HEK293 (cell line): Measurements from ENCODE around the gene ZNF223.
A peak's percentile ranks its signal among the peaks of the same experiment; 100 is the strongest.

Experiments
- EGR2 ChIP-seq: fragments of 450-650 bp; formaldehyde crosslinking; IDR thresholded peaks from 2 replicates; pipeline ENCODE4 v1.5.1; 2016; ENCODE audit warnings: low read depth, missing biosample characterization, missing genetic modification characterization
- HOXD13 ChIP-seq: sonication (generic); formaldehyde crosslinking; IDR thresholded peaks from 2 replicates; pipeline ENCODE4 v1.8.0; 2022; ENCODE audit warnings: missing genetic modification reagents, borderline replicate concordance
- KLF10 ChIP-seq: fragments of 450-650 bp; IDR thresholded peaks from 2 replicates; pipeline ENCODE4 v1.5.1; 2018; ENCODE audit warnings: missing biosample characterization, mild to moderate bottlenecking, missing genetic modification characterization
- KLF8 ChIP-seq: fragments of 450-650 bp; formaldehyde crosslinking; IDR thresholded peaks from 2 replicates; pipeline ENCODE4 v1.5.1; 2016; ENCODE audit warnings: missing biosample characterization, missing genetic modification characterization
- OVOL3 ChIP-seq: fragments of 450-650 bp; formaldehyde crosslinking; IDR thresholded peaks from 2 replicates; pipeline ENCODE4 v1.5.1; 2016; ENCODE audit warnings: missing biosample characterization, missing genetic modification characterization
- RBAK ChIP-seq: fragments of 450-650 bp; formaldehyde crosslinking; IDR thresholded peaks from 2 replicates; pipeline ENCODE4 v1.5.1; 2016; ENCODE audit warnings: missing biosample characterization, missing genetic modification characterization
- SETDB1 ChIP-seq: IDR thresholded peaks from one replicate; pipeline ENCODE4 v1.6.1; 2017; ENCODE audit warnings: mild to moderate bottlenecking, low read length, moderate library complexity, mixed read lengths; ENCODE audit not compliant: insufficient read length
- WT1 ChIP-seq: fragments of 450-650 bp; formaldehyde crosslinking; IDR thresholded peaks from 2 replicates; pipeline ENCODE4 v1.5.1; 2016; ENCODE audit warnings: missing biosample characterization, missing genetic modification characterization
- ZNF133 ChIP-seq: fragments of 450-650 bp; formaldehyde crosslinking; IDR thresholded peaks from 2 replicates; pipeline ENCODE4 v1.5.1; 2016; ENCODE audit warnings: missing biosample characterization, missing genetic modification characterization
- ZNF24 ChIP-seq: fragments of 450-650 bp; formaldehyde crosslinking; IDR thresholded peaks from 2 replicates; pipeline ENCODE4 v1.5.1; 2016; ENCODE audit warnings: missing biosample characterization, missing genetic modification characterization
- ZNF311 ChIP-seq: fragments of 450-650 bp; formaldehyde crosslinking; IDR thresholded peaks from 2 replicates; pipeline ENCODE4 v1.5.1; 2017; ENCODE audit warnings: missing biosample characterization, missing genetic modification characterization, borderline replicate concordance
- ZNF391 ChIP-seq: fragments of 450-650 bp; formaldehyde crosslinking; IDR thresholded peaks from 2 replicates; pipeline ENCODE4 v1.5.1; 2016; ENCODE audit warnings: low read depth, missing biosample characterization, missing genetic modification characterization, borderline replicate concordance
- ZNF433 ChIP-seq: fragments of 450-650 bp; formaldehyde crosslinking; IDR thresholded peaks from 2 replicates; pipeline ENCODE4 v1.5.1; 2016; ENCODE audit warnings: missing biosample characterization, missing genetic modification characterization, low read depth
- ZNF549 ChIP-seq: fragments of 450-650 bp; IDR thresholded peaks from 2 replicates; pipeline ENCODE4 v1.5.1; 2018; ENCODE audit warnings: missing biosample characterization, missing genetic modification characterization, mild to moderate bottlenecking, inconsistent platforms, moderate library complexity
- ZNF558 ChIP-seq: fragments of 450-650 bp; formaldehyde crosslinking; IDR thresholded peaks from 2 replicates; pipeline ENCODE4 v1.5.1; 2016; ENCODE audit warnings: missing biosample characterization, missing genetic modification characterization
- ZNF600 ChIP-seq: fragments of 450-650 bp; formaldehyde crosslinking; IDR thresholded peaks from 2 replicates; pipeline ENCODE4 v1.5.1; 2016; ENCODE audit warnings: missing biosample characterization, missing genetic modification characterization
- ZNF701 ChIP-seq: fragments of 450-650 bp; formaldehyde crosslinking; IDR thresholded peaks from 2 replicates; pipeline ENCODE4 v1.5.1; 2016; ENCODE audit warnings: missing biosample characterization, missing genetic modification characterization
- ZNF785 ChIP-seq: fragments of 450-650 bp; formaldehyde crosslinking; IDR thresholded peaks from 2 replicates; pipeline ENCODE4 v1.5.1; 2016; ENCODE audit warnings: missing biosample characterization, missing genetic modification characterization
- ZNF791 ChIP-seq: fragments of 450-650 bp; formaldehyde crosslinking; IDR thresholded peaks from 2 replicates; pipeline ENCODE4 v1.5.1; 2016; ENCODE audit warnings: missing biosample characterization, missing genetic modification characterization
- ZNF843 ChIP-seq: fragments of 450-650 bp; formaldehyde crosslinking; IDR thresholded peaks from 2 replicates; pipeline ENCODE4 v1.5.1; 2016; ENCODE audit warnings: missing biosample characterization, missing genetic modification characterization
- ZSCAN23 ChIP-seq: fragments of 450-650 bp; formaldehyde crosslinking; IDR thresholded peaks from 2 replicates; pipeline ENCODE4 v1.5.1; 2016; ENCODE audit warnings: missing biosample characterization, missing genetic modification characterization
- TF ChIP-seq, protein P1 (sequence below): fragments of 450-650 bp; formaldehyde crosslinking; IDR thresholded peaks from 2 replicates; pipeline ENCODE4 v1.5.1; 2016; ENCODE audit warnings: missing biosample characterization, missing genetic modification characterization
- TF ChIP-seq, protein P2 (sequence below): fragments of 450-650 bp; formaldehyde crosslinking; optimal IDR thresholded peaks from 2 replicates; pipeline ENCODE3; 2016; ENCODE audit warnings: missing biosample characterization, mild to moderate bottlenecking, missing genetic modification characterization
- TF ChIP-seq, protein P3 (sequence below): fragments of 450-650 bp; formaldehyde crosslinking; IDR thresholded peaks from 2 replicates; pipeline ENCODE4 v1.5.1; 2016; ENCODE audit warnings: missing biosample characterization, missing genetic modification characterization
- TF ChIP-seq, protein P4 (sequence below): fragments of 450-650 bp; formaldehyde crosslinking; IDR thresholded peaks from 2 replicates; pipeline ENCODE4 v1.5.1; 2017; ENCODE audit warnings: missing biosample characterization, missing genetic modification characterization
- TF ChIP-seq, protein P5 (sequence below): fragments of 450-650 bp; IDR thresholded peaks from 2 replicates; pipeline ENCODE4 v1.5.1; 2018; ENCODE audit warnings: missing biosample characterization, mild to moderate bottlenecking, missing genetic modification characterization
- TF ChIP-seq, protein P6 (sequence below): IDR thresholded peaks from 2 replicates; pipeline ENCODE4 v1.6.1; 2011; ENCODE audit warnings: mild to moderate bottlenecking, low read depth, low read length, borderline replicate concordance

The ZNF223 gene

DNA sequence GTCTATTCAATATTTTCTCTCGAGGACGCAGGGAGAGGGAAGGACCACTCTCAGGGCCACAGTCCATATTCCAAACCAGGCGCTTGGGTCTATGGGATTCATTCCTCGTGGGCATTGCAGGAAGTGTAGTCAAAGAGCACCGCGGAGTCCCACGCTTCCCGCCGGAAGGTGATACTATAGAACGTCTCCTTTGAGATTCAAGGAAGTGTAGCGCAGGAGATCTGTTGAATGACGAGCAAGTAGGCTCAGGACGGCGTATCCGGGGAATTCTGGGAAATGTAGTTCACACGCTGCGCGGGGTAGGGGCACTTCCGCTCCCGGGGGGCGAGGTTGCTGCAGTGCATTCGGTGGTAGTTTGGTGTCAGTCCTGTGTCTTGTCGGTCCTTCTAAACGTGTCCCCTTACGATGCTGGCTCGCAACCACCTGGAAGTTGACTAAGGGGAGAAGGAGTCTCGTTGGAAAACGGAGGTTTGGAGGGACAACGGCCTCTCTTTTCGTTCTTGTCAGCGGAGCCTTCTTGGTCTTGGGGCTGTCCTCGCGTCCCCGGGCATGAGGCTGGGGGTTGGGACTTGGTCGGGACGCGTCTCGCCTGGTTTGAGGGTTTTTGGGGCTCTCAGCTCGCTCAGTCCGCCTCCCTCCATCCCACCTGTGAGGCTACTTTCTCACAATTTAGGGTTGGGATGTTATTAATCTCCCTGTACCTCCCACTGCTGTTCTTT lies 20.1 kb downstream of the ZNF223 start, which contains the start of gene ZNF284 (continued):
- TF ChIP-seq OVOL3 (tag by site-specific recombination): peak; percentile 25; the same call in 1 of the 2 replicates
- TF ChIP-seq ZNF600 (tag by site-specific recombination): peak; percentile 95
- TF ChIP-seq ZNF785 (tag by site-specific recombination): peak; percentile 5
- no peak for TF ChIP-seq ZNF549 (tag by site-specific recombination)
- peak; percentile 24; the same call in 1 of the 2 replicates for TF ChIP-seq WT1 (tag by site-specific recombination)
- TF ChIP-seq RBAK (tag by site-specific recombination): peak; percentile 48; the same call in 1 of the 2 replicates
- TF ChIP-seq ZNF558 (tag by site-specific recombination): peak; percentile 29; the same call in 1 of the 2 replicates
- TF ChIP-seq ZNF701 (tag by site-specific recombination): 0 out of 2 replicates have a peak, but pooled peaks have one; percentile 20
- TF ChIP-seq ZSCAN23 (tag by site-specific recombination): no peak
- TF ChIP-seq, protein P1, sequence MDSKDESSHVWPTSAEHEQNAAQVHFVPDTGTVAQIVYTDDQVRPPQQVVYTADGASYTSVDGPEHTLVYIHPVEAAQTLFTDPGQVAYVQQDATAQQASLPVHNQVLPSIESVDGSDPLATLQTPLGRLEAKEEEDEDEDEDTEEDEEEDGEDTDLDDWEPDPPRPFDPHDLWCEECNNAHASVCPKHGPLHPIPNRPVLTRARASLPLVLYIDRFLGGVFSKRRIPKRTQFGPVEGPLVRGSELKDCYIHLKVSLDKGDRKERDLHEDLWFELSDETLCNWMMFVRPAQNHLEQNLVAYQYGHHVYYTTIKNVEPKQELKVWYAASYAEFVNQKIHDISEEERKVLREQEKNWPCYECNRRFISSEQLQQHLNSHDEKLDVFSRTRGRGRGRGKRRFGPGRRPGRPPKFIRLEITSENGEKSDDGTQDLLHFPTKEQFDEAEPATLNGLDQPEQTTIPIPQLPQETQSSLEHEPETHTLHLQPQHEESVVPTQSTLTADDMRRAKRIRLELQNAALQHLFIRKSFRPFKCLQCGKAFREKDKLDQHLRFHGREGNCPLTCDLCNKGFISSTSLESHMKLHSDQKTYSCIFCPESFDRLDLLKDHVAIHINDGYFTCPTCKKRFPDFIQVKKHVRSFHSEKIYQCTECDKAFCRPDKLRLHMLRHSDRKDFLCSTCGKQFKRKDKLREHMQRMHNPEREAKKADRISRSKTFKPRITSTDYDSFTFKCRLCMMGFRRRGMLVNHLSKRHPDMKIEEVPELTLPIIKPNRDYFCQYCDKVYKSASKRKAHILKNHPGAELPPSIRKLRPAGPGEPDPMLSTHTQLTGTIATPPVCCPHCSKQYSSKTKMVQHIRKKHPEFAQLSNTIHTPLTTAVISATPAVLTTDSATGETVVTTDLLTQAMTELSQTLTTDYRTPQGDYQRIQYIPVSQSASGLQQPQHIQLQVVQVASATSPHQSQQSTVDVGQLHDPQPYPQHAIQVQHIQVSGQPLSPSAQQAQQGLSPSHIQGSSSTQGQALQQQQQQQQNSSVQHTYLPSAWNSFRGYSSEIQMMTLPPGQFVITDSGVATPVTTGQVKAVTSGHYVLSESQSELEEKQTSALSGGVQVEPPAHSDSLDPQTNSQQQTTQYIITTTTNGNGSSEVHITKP (tag by site-specific recombination): peak; percentile 93
- TF ChIP-seq, protein P2, sequence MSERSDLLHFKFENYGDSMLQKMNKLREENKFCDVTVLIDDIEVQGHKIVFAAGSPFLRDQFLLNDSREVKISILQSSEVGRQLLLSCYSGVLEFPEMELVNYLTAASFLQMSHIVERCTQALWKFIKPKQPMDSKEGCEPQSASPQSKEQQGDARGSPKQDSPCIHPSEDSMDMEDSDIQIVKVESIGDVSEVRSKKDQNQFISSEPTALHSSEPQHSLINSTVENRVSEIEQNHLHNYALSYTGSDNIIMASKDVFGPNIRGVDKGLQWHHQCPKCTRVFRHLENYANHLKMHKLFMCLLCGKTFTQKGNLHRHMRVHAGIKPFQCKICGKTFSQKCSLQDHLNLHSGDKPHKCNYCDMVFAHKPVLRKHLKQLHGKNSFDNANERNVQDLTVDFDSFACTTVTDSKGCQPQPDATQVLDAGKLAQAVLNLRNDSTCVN (tag by site-specific recombination): peak; percentile 70
- peak; percentile 86 for TF ChIP-seq KLF8 (tag by site-specific recombination)
- TF ChIP-seq ZNF311 (tag by site-specific recombination): no peak
- TF ChIP-seq EGR2: peak; percentile 69
- TF ChIP-seq SETDB1: peak; percentile 54
- TF ChIP-seq ZNF791 (tag by site-specific recombination): peak; percentile 66; the same call in 1 of the 2 replicates
- TF ChIP-seq, protein P3, sequence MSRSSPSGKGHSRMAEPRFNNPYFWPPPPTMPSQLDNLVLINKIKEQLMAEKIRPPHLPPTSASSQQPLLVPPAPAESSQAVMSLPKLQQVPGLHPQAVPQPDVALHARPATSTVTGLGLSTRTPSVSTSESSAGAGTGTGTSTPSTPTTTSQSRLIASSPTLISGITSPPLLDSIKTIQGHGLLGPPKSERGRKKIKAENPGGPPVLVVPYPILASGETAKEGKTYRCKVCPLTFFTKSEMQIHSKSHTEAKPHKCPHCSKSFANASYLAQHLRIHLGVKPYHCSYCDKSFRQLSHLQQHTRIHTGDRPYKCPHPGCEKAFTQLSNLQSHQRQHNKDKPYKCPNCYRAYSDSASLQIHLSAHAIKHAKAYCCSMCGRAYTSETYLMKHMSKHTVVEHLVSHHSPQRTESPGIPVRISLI (tag by site-specific recombination): no peak
- TF ChIP-seq, protein P4, sequence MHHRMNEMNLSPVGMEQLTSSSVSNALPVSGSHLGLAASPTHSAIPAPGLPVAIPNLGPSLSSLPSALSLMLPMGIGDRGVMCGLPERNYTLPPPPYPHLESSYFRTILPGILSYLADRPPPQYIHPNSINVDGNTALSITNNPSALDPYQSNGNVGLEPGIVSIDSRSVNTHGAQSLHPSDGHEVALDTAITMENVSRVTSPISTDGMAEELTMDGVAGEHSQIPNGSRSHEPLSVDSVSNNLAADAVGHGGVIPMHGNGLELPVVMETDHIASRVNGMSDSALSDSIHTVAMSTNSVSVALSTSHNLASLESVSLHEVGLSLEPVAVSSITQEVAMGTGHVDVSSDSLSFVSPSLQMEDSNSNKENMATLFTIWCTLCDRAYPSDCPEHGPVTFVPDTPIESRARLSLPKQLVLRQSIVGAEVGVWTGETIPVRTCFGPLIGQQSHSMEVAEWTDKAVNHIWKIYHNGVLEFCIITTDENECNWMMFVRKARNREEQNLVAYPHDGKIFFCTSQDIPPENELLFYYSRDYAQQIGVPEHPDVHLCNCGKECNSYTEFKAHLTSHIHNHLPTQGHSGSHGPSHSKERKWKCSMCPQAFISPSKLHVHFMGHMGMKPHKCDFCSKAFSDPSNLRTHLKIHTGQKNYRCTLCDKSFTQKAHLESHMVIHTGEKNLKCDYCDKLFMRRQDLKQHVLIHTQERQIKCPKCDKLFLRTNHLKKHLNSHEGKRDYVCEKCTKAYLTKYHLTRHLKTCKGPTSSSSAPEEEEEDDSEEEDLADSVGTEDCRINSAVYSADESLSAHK: peak; percentile 51; the same call in 1 of the 2 replicates
- TF ChIP-seq ZNF24: peak; percentile 75; the same call in 1 of the 2 replicates
- TF ChIP-seq ZNF433 (tag by site-specific recombination): no peak
- no peak for TF ChIP-seq HOXD13
- peak; percentile 36; the same call in 1 of the 2 replicates for TF ChIP-seq KLF10 (tag by site-specific recombination)
- TF ChIP-seq ZNF391 (tag by site-specific recombination): peak; percentile 94; the same call in 1 of the 2 replicates
- TF ChIP-seq, protein P5, sequence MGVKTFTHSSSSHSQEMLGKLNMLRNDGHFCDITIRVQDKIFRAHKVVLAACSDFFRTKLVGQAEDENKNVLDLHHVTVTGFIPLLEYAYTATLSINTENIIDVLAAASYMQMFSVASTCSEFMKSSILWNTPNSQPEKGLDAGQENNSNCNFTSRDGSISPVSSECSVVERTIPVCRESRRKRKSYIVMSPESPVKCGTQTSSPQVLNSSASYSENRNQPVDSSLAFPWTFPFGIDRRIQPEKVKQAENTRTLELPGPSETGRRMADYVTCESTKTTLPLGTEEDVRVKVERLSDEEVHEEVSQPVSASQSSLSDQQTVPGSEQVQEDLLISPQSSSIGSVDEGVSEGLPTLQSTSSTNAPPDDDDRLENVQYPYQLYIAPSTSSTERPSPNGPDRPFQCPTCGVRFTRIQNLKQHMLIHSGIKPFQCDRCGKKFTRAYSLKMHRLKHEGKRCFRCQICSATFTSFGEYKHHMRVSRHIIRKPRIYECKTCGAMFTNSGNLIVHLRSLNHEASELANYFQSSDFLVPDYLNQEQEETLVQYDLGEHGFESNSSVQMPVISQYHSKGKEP: peak; percentile 73
- TF ChIP-seq, protein P6, sequence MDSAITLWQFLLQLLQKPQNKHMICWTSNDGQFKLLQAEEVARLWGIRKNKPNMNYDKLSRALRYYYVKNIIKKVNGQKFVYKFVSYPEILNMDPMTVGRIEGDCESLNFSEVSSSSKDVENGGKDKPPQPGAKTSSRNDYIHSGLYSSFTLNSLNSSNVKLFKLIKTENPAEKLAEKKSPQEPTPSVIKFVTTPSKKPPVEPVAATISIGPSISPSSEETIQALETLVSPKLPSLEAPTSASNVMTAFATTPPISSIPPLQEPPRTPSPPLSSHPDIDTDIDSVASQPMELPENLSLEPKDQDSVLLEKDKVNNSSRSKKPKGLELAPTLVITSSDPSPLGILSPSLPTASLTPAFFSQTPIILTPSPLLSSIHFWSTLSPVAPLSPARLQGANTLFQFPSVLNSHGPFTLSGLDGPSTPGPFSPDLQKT: no peak
- TF ChIP-seq ZNF843 (tag by site-specific recombination): peak; percentile 85; the same call in 1 of the 2 replicates
- TF ChIP-seq ZNF133: 0 out of 2 replicates have a peak, but pooled peaks have one; percentile 23
